ENCODE data around the gene PSEN1. TPM values are rescaled to one million over a fixed set of nuclear protein-coding genes. Genes with fewer than 3 reads are reported as not detected.
"Not testable (repeated sequence)": the region's sequence is repeated elsewhere in the genome, so short reads cannot be mapped to it uniquely, and the experiment has no call there.

Gene PSEN1
- total RNA-seq, 1 donor from 2014 or later = 63.9 TPM

- Histone ChIP-seq H3K9me3 (no peaks in the 10 kb centered on the region), H3K27me3 (no peaks in the 10 kb centered on the region), H3K27ac (no peak overlapping the region), H3K4me1 (no peaks in the 10 kb centered on the region), H3K4me3 (no peak overlapping the region), H3K36me3 (peaks cover 61% of the 10 kb centered on the region)
- intact Hi-C loops (cut with DNase I) = no loop called here
- ATAC-seq = no peak
- no peak for TF ChIP-seq CTCF (IDR thresholded peaks at IDR 0.05)
- no peak for DNase-seq
Observed at GRCh38 chr14:73189651-73190050, 53.3 kb downstream of the PSEN1 start.

GRCh38 chr14:73191441-73191840 lies 55.1 kb downstream of the PSEN1 start:
- Histone ChIP-seq H3K4me1 (no peaks in the 10 kb centered on the region), H3K9me3 (no peaks in the 10 kb centered on the region), H3K4me3 (no peak overlapping the region), H3K27ac (no peak overlapping the region), H3K36me3 (peaks cover 72% of the 10 kb centered on the region), H3K27me3 (no peaks in the 10 kb centered on the region)
- ATAC-seq = no peak
- no peak for TF ChIP-seq CTCF (IDR thresholded peaks at IDR 0.05)
- DNase-seq = no peak
- intact Hi-C loops (cut with DNase I) = no loop called here

GRCh38 chr14:73194306-73194705 lies 58.0 kb downstream of the PSEN1 start:
- H3K4me1 ChIP-seq; H3K9me3 ChIP-seq; H3K4me3 ChIP-seq; H3K27ac ChIP-seq; intact Hi-C loops (cut with DNase I); DNase-seq; ATAC-seq; H3K27me3 ChIP-seq: not testable (repeated sequence)
- H3K36me3 ChIP-seq = peaks cover 64% of the 10 kb centered on the region

GRCh38 chr14:73198253-73198652 lies 61.9 kb downstream of the PSEN1 start:
- H3K27ac ChIP-seq = no peak overlapping the region
- ATAC-seq = no peak
- H3K9me3 ChIP-seq = no peaks in the 10 kb centered on the region
- H3K36me3 ChIP-seq = peaks cover 77% of the 10 kb centered on the region
- no peak for TF ChIP-seq CTCF (IDR thresholded peaks at IDR 0.05)
- no peaks in the 10 kb centered on the region for H3K27me3 ChIP-seq
- DNase-seq = no peak
- no peaks in the 10 kb centered on the region for H3K4me1 ChIP-seq
- H3K4me3 ChIP-seq = no peak overlapping the region
- intact Hi-C loops (cut with DNase I) = no loop called here

DNA sequence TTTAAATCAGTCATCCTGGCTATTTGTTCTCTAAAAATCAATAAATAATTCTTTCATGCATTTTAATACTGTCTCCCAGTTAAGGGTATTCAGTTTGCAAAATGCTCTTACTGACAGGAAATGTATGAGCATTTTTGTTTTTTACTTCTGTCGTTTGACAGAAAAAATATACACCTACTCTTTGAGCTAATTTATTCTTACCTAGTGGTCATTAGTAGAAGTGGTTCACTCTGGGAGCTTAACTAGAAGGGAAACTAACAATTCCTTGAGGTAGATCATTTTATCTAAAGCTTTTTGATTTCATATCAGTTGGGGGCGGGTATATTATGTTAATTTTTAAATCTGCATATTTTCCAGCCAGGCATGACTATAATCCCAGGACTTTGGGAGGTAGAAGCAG lies 67.2 kb downstream of the PSEN1 start:
- no peak for ATAC-seq

GRCh38 chr14:73207615-73208014 lies 71.3 kb downstream of the PSEN1 start:
- Histone ChIP-seq H3K4me1 (no peaks in the 10 kb centered on the region), H3K9me3 (no peaks in the 10 kb centered on the region), H3K27ac (no peak overlapping the region), H3K27me3 (no peaks in the 10 kb centered on the region), H3K36me3 (peaks cover 84% of the 10 kb centered on the region), H3K4me3 (no peak overlapping the region)
- no peak for TF ChIP-seq CTCF (IDR thresholded peaks at IDR 0.05)
- intact Hi-C loops (cut with DNase I) = no loop called here
- ATAC-seq (no peak), DNase-seq (no peak)

More for the DNA sequence above, 67.2 kb downstream of the PSEN1 start:
- Histone ChIP-seq H3K4me3 (no peak overlapping the region), H3K36me3 (peaks cover 85% of the 10 kb centered on the region), H3K27me3 (no peaks in the 10 kb centered on the region), H3K27ac (no peak overlapping the region), H3K9me3 (no peaks in the 10 kb centered on the region), H3K4me1 (no peaks in the 10 kb centered on the region)
- TF ChIP-seq CTCF (IDR thresholded peaks at IDR 0.05) = no peak
- DNase-seq = no peak
- intact Hi-C loops (cut with DNase I) = no loop called here

Measured in upper lobe of right lung (tissue), 1 donor.